Forelimb muscle (tissue), 1 donor: ENCODE results near the gene PEAK1. TPM values are rescaled to one million over a fixed set of nuclear protein-coding genes. Genes with fewer than 3 reads are reported as not detected.
"Not testable (repeated sequence)": the region's sequence is repeated elsewhere in the genome, so short reads cannot be mapped to it uniquely, and the experiment has no call there.

ENCODE experiments used
- DNase-seq: peaks from one replicate; pipeline ENCODE4 v3.0.0-alpha.2; 2013; ENCODE audit warnings: low read depth
- polyA plus RNA-seq: library from polyadenylated mRNA; unstranded; fragments of 120-200 nt; gene quantifications from one replicate; pipeline ENCODE4 v1.2.1, GENCODE V29; 2013; ENCODE audit not compliant: insufficient read length

Gene PEAK1
- polyA plus RNA-seq, 1 donor: 35.2 TPM

GRCh38 chr15:77426377-77426776 lies 6.5 kb upstream of the PEAK1 start:
- no peak for DNase-seq

GRCh38 chr15:77425104-77425503 lies 5.2 kb upstream of the PEAK1 start:
- no peak for DNase-seq

GRCh38 chr15:77421370-77421700 lies 1.4 kb upstream of the PEAK1 start:
- DNase-seq: no peak

- peak; percentile 79 for DNase-seq
Observed at GRCh38 chr15:77420610-77421369, 886 bp upstream of the PEAK1 start, which contains the start of gene HMG20A. Gene HMG20A, plus strand, starts transcription at chr15:77420888. Its CDS starts 37,520 bp downstream, at chr15:77458408.

- DNase-seq: no peak
Observed at GRCh38 chr15:77418966-77419835, 703 bp downstream of the PEAK1 start.

- no peak for DNase-seq
Observed at GRCh38 chr15:77418391-77418965, 1.4 kb downstream of the PEAK1 start.

- DNase-seq: no peak
Observed at GRCh38 chr15:77417602-77418001, 2.3 kb downstream of the PEAK1 start.

GRCh38 chr15:77416954-77417353 lies 3.0 kb downstream of the PEAK1 start:
- no peak for DNase-seq

- no peak for DNase-seq
Observed at GRCh38 chr15:77416148-77416455, 3.8 kb downstream of the PEAK1 start.

GRCh38 chr15:77415450-77416147 lies 4.3 kb downstream of the PEAK1 start:
- no peak for DNase-seq

- no peak for DNase-seq
Observed at GRCh38 chr15:77414789-77415442, 5.0 kb downstream of the PEAK1 start.

- no peak for DNase-seq
Observed at GRCh38 chr15:77413699-77414349, 6.1 kb downstream of the PEAK1 start.

- DNase-seq: no peak
Observed at GRCh38 chr15:77412972-77413698, 6.8 kb downstream of the PEAK1 start.

GRCh38 chr15:77411619-77411976 lies 8.3 kb downstream of the PEAK1 start:
- DNase-seq: no peak

- no peak for DNase-seq
Observed at GRCh38 chr15:77410701-77411618, 8.9 kb downstream of the PEAK1 start.

GRCh38 chr15:77410157-77410500 lies 9.8 kb downstream of the PEAK1 start:
- not testable (repeated sequence) for DNase-seq

GRCh38 chr15:77409259-77410156 lies 10.4 kb downstream of the PEAK1 start:
- no peak for DNase-seq

- no peak for DNase-seq
Observed at GRCh38 chr15:77406846-77407245, 13.1 kb downstream of the PEAK1 start.
